OCI-LY3 (cell line): ENCODE measurements around the gene DUSP9.

Experiments used
- CTCF ChIP-seq: fragments of 200-600, 300-600 bp; sonication (generic); IDR thresholded peaks from 2 replicates; pipeline ENCODE4 v1.5.1; 2014; ENCODE audit warnings: antibody characterized with exemption, low read length, low read depth
- EZH2phosphoT487 ChIP-seq: fragments of 200-600 bp; shearing (Covaris generic); IDR thresholded peaks from 2 replicates; pipeline ENCODE4 v1.6.1; 2018; ENCODE audit warnings: antibody characterized with exemption, mixed run types, low read depth

- no peak for TF ChIP-seq CTCF
- TF ChIP-seq EZH2phosphoT487 = no peak
These were observed 15.7 kb upstream of the DUSP9 start for GRCh38 chrX:153631346-153631745.
